Measurements from ENCODE around the gene CPN1.

CPN1 gene

GRCh38 chr10:100033766-100034418 lies 47.8 kb downstream of the CPN1 start:
- DNase-seq (ENCODE audit: low spot score) (no peak), ATAC-seq (ENCODE audit: low read depth) (no peak)
- Histone ChIP-seq H3K27ac (ENCODE audit: poor library complexity, severe bottlenecking) (no peak overlapping the region), H3K4me3 (ENCODE audit: severe bottlenecking) (no peak overlapping the region), H3K9me3 (ENCODE audit: severe bottlenecking) (no peaks in the 10 kb centered on the region), H3K27me3 (ENCODE audit: insufficient read depth, poor library complexity, severe bottlenecking) (no peaks in the 10 kb centered on the region), H3K36me3 (ENCODE audit: low read depth) (no peaks in the 10 kb centered on the region), H3K4me1 (ENCODE audit: insufficient read depth, poor library complexity, severe bottlenecking) (peaks cover 8% of the 10 kb centered on the region)
- no peak for TF ChIP-seq CTCF (IDR thresholded peaks at IDR 0.05; ENCODE audit: poor library complexity, severe bottlenecking)

GRCh38 chr10:100027416-100027815 lies 54.3 kb downstream of the CPN1 start:
- TF ChIP-seq CTCF (IDR thresholded peaks at IDR 0.05; ENCODE audit: poor library complexity, severe bottlenecking), result no peak

GRCh38 chr10:100025576-100025975 lies 56.1 kb downstream of the CPN1 start:
- no peak for ATAC-seq (ENCODE audit: low read depth)
- TF ChIP-seq CTCF (IDR thresholded peaks at IDR 0.05; ENCODE audit: poor library complexity, severe bottlenecking), result no peak
- Histone ChIP-seq H3K27ac (ENCODE audit: poor library complexity, severe bottlenecking) (no peak overlapping the region), H3K4me1 (ENCODE audit: insufficient read depth, poor library complexity, severe bottlenecking) (no peaks in the 10 kb centered on the region), H3K27me3 (ENCODE audit: insufficient read depth, poor library complexity, severe bottlenecking) (no peaks in the 10 kb centered on the region), H3K4me3 (ENCODE audit: severe bottlenecking) (no peak overlapping the region), H3K36me3 (ENCODE audit: low read depth) (no peaks in the 10 kb centered on the region), H3K9me3 (ENCODE audit: severe bottlenecking) (peaks cover 3% of the 10 kb centered on the region)
- DNase-seq (ENCODE audit: low spot score), result no peak

More at GRCh38 chr10:100027416-100027815, 54.3 kb downstream of the CPN1 start:
- no peaks in the 10 kb centered on the region for H3K4me1 ChIP-seq (ENCODE audit: insufficient read depth, poor library complexity, severe bottlenecking)
- peaks cover 3% of the 10 kb centered on the region for H3K9me3 ChIP-seq (ENCODE audit: severe bottlenecking)
- no peak overlapping the region for H3K27ac ChIP-seq (ENCODE audit: poor library complexity, severe bottlenecking)
- H3K27me3 ChIP-seq (ENCODE audit: insufficient read depth, poor library complexity, severe bottlenecking), result no peaks in the 10 kb centered on the region
- DNase-seq (ENCODE audit: low spot score) (no peak), ATAC-seq (ENCODE audit: low read depth) (no peak)
- no peaks in the 10 kb centered on the region for H3K36me3 ChIP-seq (ENCODE audit: low read depth)
- H3K4me3 ChIP-seq (ENCODE audit: severe bottlenecking), result no peak overlapping the region

GRCh38 chr10:100024748-100025147 lies 56.9 kb downstream of the CPN1 start:
- peaks cover 3% of the 10 kb centered on the region for H3K9me3 ChIP-seq (ENCODE audit: severe bottlenecking)
- no peak overlapping the region for H3K27ac ChIP-seq (ENCODE audit: poor library complexity, severe bottlenecking)
- no peak for ATAC-seq (ENCODE audit: low read depth)
- H3K4me3 ChIP-seq (ENCODE audit: severe bottlenecking), result no peak overlapping the region
- no peaks in the 10 kb centered on the region for H3K4me1 ChIP-seq (ENCODE audit: insufficient read depth, poor library complexity, severe bottlenecking)
- DNase-seq (ENCODE audit: low spot score), result no peak
- no peaks in the 10 kb centered on the region for H3K27me3 ChIP-seq (ENCODE audit: insufficient read depth, poor library complexity, severe bottlenecking)
- no peaks in the 10 kb centered on the region for H3K36me3 ChIP-seq (ENCODE audit: low read depth)
- no peak for TF ChIP-seq CTCF (IDR thresholded peaks at IDR 0.05; ENCODE audit: poor library complexity, severe bottlenecking)

GRCh38 chr10:100022403-100022802 lies 59.3 kb downstream of the CPN1 start:
- no peak overlapping the region for H3K27ac ChIP-seq (ENCODE audit: poor library complexity, severe bottlenecking)
- H3K27me3 ChIP-seq (ENCODE audit: insufficient read depth, poor library complexity, severe bottlenecking), result no peaks in the 10 kb centered on the region
- no peak for TF ChIP-seq CTCF (IDR thresholded peaks at IDR 0.05; ENCODE audit: poor library complexity, severe bottlenecking)
- no peaks in the 10 kb centered on the region for H3K9me3 ChIP-seq (ENCODE audit: severe bottlenecking)
- DNase-seq (ENCODE audit: low spot score) (no peak), ATAC-seq (ENCODE audit: low read depth) (peak; percentile 52; the same call in 1 of the 3 replicates)
- H3K36me3 ChIP-seq (ENCODE audit: low read depth), result no peaks in the 10 kb centered on the region
- no peaks in the 10 kb centered on the region for H3K4me1 ChIP-seq (ENCODE audit: insufficient read depth, poor library complexity, severe bottlenecking)
- H3K4me3 ChIP-seq (ENCODE audit: severe bottlenecking), result no peak overlapping the region
